Parathyroid adenoma (tissue), 2 donors: ENCODE results near the gene CTRB1.

Experiments used
- H2AFZ ChIP-seq: fragments of 300-600 bp; sonication (generic); one replicate; pipeline ENCODE4 v1.7.0; 2017; ENCODE audit warnings: antibody characterized with exemption, mild to moderate bottlenecking
- H3K27ac ChIP-seq: fragments of 300-600 bp; sonication (generic); one replicate; pipeline ENCODE4 v1.7.0; 2017
- H3K27me3 ChIP-seq: fragments of 300-600 bp; sonication (generic); one replicate; pipeline ENCODE4 v1.7.0; 2017; ENCODE audit warnings: low read length; ENCODE audit not compliant: control insufficient read depth, insufficient read depth
- H3K36me3 ChIP-seq: fragments of 300-600 bp; sonication (generic); one replicate; pipeline ENCODE4 v1.7.0; 2017; ENCODE audit warnings: low read length; ENCODE audit not compliant: control insufficient read depth, insufficient read depth
- H3K4me1 ChIP-seq: fragments of 300-600 bp; sonication (generic); one replicate; pipeline ENCODE4 v1.7.0; 2017; ENCODE audit warnings: control low read depth
- H3K4me2 ChIP-seq: fragments of 300-600 bp; sonication (generic); one replicate; pipeline ENCODE4 v1.7.0; 2017; ENCODE audit warnings: low read length
- H3K4me3 ChIP-seq: fragments of 300-600 bp; sonication (generic); one replicate; pipeline ENCODE4 v1.7.0; 2017; ENCODE audit warnings: low read depth, low read length
- H3K79me2 ChIP-seq: fragments of 300-600 bp; sonication (generic); one replicate; pipeline ENCODE4 v1.7.0; 2017; ENCODE audit warnings: control low read depth
- H3K9ac ChIP-seq: fragments of 300-600 bp; sonication (generic); one replicate; pipeline ENCODE4 v1.7.0; 2017; ENCODE audit warnings: mild to moderate bottlenecking
- H3K9me3 ChIP-seq: fragments of 300-600 bp; sonication (generic); one replicate; pipeline ENCODE4 v1.7.0; 2017; ENCODE audit warnings: low read length; ENCODE audit not compliant: control insufficient read depth
- CTCF ChIP-seq: fragments of 300-600 bp; sonication (generic); IDR thresholded peaks from one replicate; pipeline ENCODE4 v1.7.0; 2017; ENCODE audit warnings: antibody characterized with exemption, mild to moderate bottlenecking
- donor health status: primary hyperparathyroidism.

CTRB1 gene

GRCh38 chr16:75226550-75227360 lies 8.0 kb downstream of the CTRB1 start:
- no peak for TF ChIP-seq CTCF
- no peak overlapping the region for H3K4me3 ChIP-seq
- H3K27ac ChIP-seq = no peak overlapping the region
- H2AFZ ChIP-seq = no peak overlapping the region
- H3K79me2 ChIP-seq = peaks cover 5% of the 10 kb centered on the region
- H3K9me3 ChIP-seq = no peaks in the 10 kb centered on the region
- no peaks in the 10 kb centered on the region for H3K36me3 ChIP-seq
- H3K4me2 ChIP-seq = no peak overlapping the region
- H3K4me1 ChIP-seq = peaks cover 2% of the 10 kb centered on the region
- no peak overlapping the region for H3K9ac ChIP-seq
- no peaks in the 10 kb centered on the region for H3K27me3 ChIP-seq

- Histone ChIP-seq H3K36me3 (no peaks in the 10 kb centered on the region), H3K27me3 (no peaks in the 10 kb centered on the region), H3K9me3 (no peaks in the 10 kb centered on the region), H3K27ac (no peak overlapping the region), H3K4me1 (peaks cover 2% of the 10 kb centered on the region), H2AFZ (no peak overlapping the region), H3K4me3 (no peak overlapping the region), H3K79me2 (peaks cover 5% of the 10 kb centered on the region), H3K4me2 (no peak overlapping the region), H3K9ac (no peak overlapping the region)
- no peak for TF ChIP-seq CTCF
Observed at GRCh38 chr16:75227361-75228142, 8.8 kb downstream of the CTRB1 start.

GRCh38 chr16:75228143-75228976 lies 9.6 kb downstream of the CTRB1 start:
- peaks cover 5% of the 10 kb centered on the region for H3K79me2 ChIP-seq
- no peaks in the 10 kb centered on the region for H3K27me3 ChIP-seq
- no peak overlapping the region for H2AFZ ChIP-seq
- H3K4me3 ChIP-seq = no peak overlapping the region
- H3K27ac ChIP-seq = no peak overlapping the region
- no peaks in the 10 kb centered on the region for H3K9me3 ChIP-seq
- H3K36me3 ChIP-seq = no peaks in the 10 kb centered on the region
- no peak overlapping the region for H3K9ac ChIP-seq
- TF ChIP-seq CTCF = no peak
- H3K4me1 ChIP-seq = peaks cover 2% of the 10 kb centered on the region
- no peak overlapping the region for H3K4me2 ChIP-seq

- Histone ChIP-seq H3K27me3 (no peaks in the 10 kb centered on the region), H3K9ac (no peak overlapping the region), H3K4me1 (peaks cover 2% of the 10 kb centered on the region), H3K9me3 (no peaks in the 10 kb centered on the region), H2AFZ (no peak overlapping the region), H3K36me3 (no peaks in the 10 kb centered on the region), H3K4me2 (no peak overlapping the region), H3K79me2 (peaks cover 5% of the 10 kb centered on the region), H3K27ac (no peak overlapping the region), H3K4me3 (no peak overlapping the region)
- no peak for TF ChIP-seq CTCF
Observed at GRCh38 chr16:75229172-75230031, 10.6 kb downstream of the CTRB1 start.
